ENCODE results near the gene YWHAQ. TPM values are rescaled to one million over a fixed set of nuclear protein-coding genes. Genes with fewer than 3 reads are reported as not detected.

YWHAQ gene
- total and polyA plus RNA-seq, 2 of the 4 experiments (the other 2 are of a cell fraction): 196 to 255 TPM

DNA sequence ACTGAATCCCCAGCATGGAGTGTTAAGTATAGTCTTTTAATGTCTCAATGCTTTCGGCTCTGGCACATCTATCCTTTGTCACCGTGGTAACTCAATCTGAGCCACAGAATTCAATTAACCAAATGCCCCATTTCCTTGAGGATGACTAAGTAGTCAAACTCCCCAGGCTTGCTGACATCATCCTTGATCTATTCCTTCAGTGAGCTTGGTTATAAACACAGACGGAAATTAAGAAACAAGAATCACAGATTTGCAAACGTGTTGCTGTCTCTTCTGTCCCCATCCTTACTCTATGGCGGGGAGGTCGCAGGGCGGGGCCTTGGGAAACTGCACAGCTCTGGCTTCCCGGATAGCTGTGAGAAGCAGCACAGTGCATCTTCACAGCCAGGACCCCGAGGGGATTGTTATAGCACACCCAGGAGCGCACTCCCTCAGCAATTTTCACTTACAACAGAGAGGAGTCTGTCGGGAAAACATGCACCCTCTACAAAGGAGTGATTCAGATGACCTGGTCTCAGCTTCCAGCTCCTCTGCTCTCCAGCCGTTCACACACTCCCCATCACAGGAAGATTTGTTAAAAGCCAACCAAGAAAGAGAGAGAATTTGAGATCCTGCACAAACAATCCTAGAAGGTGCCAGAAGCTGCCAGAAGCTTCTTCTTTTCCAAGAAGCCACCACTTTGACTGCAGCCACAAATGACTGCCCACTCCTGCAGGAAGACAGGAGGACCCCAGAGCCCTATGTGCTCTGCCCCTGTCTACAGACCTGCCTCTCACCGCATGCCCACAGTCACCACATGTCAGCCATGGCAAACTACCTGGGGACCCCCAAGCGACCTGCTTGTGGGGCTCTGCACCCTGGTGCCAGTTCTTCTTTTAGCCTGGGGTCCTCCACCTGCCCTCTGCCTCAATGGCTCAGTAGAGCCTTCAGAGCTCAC, 44.9 kb upstream of the YWHAQ start:
- peak overlapping the region; percentile 87 for H3K14ac ChIP-seq (replicated peaks; ENCODE audit: low read depth, low read length)
- H4K20me1 ChIP-seq (ENCODE audit: insufficient read depth, low read length): no peaks in the 10 kb centered on the region
- peak overlapping the region; percentile 72 for H2BK5ac ChIP-seq (ENCODE audit: low read depth, low read length, poor library complexity, severe bottlenecking)
- H3K79me1 ChIP-seq (ENCODE audit: low read depth in 1 of 2, low read length in 2 of 2): peaks cover 2 to 12% of the 10 kb centered on the region in 2 experiments; a peak in 1 of 4 replicates
- peak overlapping the region; percentile 97 for H2AK5ac ChIP-seq (ENCODE audit: low read depth, low read length)
- no peaks in the 10 kb centered on the region for H3K9me3 ChIP-seq (ENCODE audit: control insufficient read depth, insufficient read depth, low read length)
- intact Hi-C loops (cut with micrococcal nuclease): loop anchor here (5.0 kb wide), 1 partner anchor 38 kb away; no protein-coding TSS in a partner anchor
- ChIA-PET POLR2A (ENCODE audit: unreplicated experiment) (no interaction called here), CTCF (interaction anchor here (0.6 to 1.6 kb wide), 6 partner anchors 9 to 421 kb away, joined by 3 to 4 read pairs (median 3); no protein-coding TSS in a partner anchor)
- H2AK9ac ChIP-seq (replicated peaks; ENCODE audit: low read depth, low read length, poor library complexity): peak overlapping the region; percentile 85
- peak overlapping the region; percentile 55 for H4K5ac ChIP-seq (ENCODE audit: low read depth, low read length)
- peak overlapping the region; percentile 92 for H3K4ac ChIP-seq (ENCODE audit: low read depth, low read length)
- H3K4me3 ChIP-seq (ENCODE audit: insufficient read depth, low read depth, low read length): peak overlapping the region; percentile 33
- DNase-seq: peak; percentile 96
- WGBS, 2 experiments (ENCODE audit: extremely low coverage in 2 of 2, insufficient read length in 1 of 2): 27% methylated on average over 5 of the region's 14 CpGs; no CpG with 5 or more reads in 1 of the 2 experiments
- peak overlapping the region; percentile 93 for H3K56ac ChIP-seq (ENCODE audit: extremely low read depth, insufficient read depth, low read length)
- H4K8ac ChIP-seq (ENCODE audit: low read depth in 2 of 2, low read length in 2 of 2): peak overlapping the region; percentile 11 to 84
- H2BK120ac ChIP-seq (ENCODE audit: low read depth, low read length): peak overlapping the region; percentile 96
- no TSS peak for BruUV-seq (replicated peaks)
- peak overlapping the region; percentile 95 for H2BK20ac ChIP-seq (ENCODE audit: low read depth, low read length)
- dilution Hi-C loops (cut with HindIII; ENCODE audit: low sequenced_read_pairs, unreplicated experiment): no loop called here
- in situ Hi-C loops (cut with MboI; ENCODE audit: low sequenced_read_pairs): no loop called here
- peak overlapping the region; percentile 48 for H3K9ac ChIP-seq (ENCODE audit: low read depth, low read length)
- peak overlapping the region; percentile 90 for H3K23ac ChIP-seq (ENCODE audit: low read depth, low read length)
- peak overlapping the region; percentile 93 for H2AFZ ChIP-seq (replicated peaks; ENCODE audit: low read length, poor library complexity)
- TF ChIP-seq CHD1 (IDR thresholded peaks at IDR 0.05; ENCODE audit: low read depth, low read length): no peak; the same call in 1 of the 2 replicates
- TF ChIP-seq SMC3 (IDR thresholded peaks at IDR 0.05; ENCODE audit: low read depth, low read length): no peak
- TF ChIP-seq RFX5 (IDR thresholded peaks at IDR 0.05; ENCODE audit: low read depth, low read length): no peak
- TF ChIP-seq BHLHE40 (IDR thresholded peaks at IDR 0.05; ENCODE audit: low read depth, low read length): peak; percentile 50
- peak; percentile 62; the same call in 1 of the 2 replicates for TF ChIP-seq MAZ (IDR thresholded peaks at IDR 0.05; ENCODE audit: borderline replicate concordance, low read depth, low read length)
- 0 out of 2 replicates have a peak, but pooled peaks have one; percentile 6 for TF ChIP-seq MAFK (IDR thresholded peaks at IDR 0.05; ENCODE audit: low read depth, low read length)
- no peak for TF ChIP-seq POLR2A (IDR thresholded peaks at IDR 0.05; ENCODE audit: low read depth, low read length)
- TF ChIP-seq CEBPB (IDR thresholded peaks at IDR 0.05; ENCODE audit: low read depth, low read length): peak; percentile 45; the same call in 1 of the 2 replicates
- peak; percentile 65 for TF ChIP-seq RCOR1 (IDR thresholded peaks at IDR 0.05; ENCODE audit: insufficient replicate concordance, low read length)
- TF ChIP-seq, protein P1, sequence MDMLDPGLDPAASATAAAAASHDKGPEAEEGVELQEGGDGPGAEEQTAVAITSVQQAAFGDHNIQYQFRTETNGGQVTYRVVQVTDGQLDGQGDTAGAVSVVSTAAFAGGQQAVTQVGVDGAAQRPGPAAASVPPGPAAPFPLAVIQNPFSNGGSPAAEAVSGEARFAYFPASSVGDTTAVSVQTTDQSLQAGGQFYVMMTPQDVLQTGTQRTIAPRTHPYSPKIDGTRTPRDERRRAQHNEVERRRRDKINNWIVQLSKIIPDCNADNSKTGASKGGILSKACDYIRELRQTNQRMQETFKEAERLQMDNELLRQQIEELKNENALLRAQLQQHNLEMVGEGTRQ (IDR thresholded peaks at IDR 0.05; ENCODE audit: low read depth, low read length): no peak
- TF ChIP-seq NFE2L2 (IDR thresholded peaks at IDR 0.05; ENCODE audit: low read depth, low read length): no peak
- peak; percentile 4; the same call in 1 of the 2 replicates for TF ChIP-seq RAD21 (IDR thresholded peaks at IDR 0.05; ENCODE audit: low read length)
- TF ChIP-seq FOS (IDR thresholded peaks at IDR 0.05; ENCODE audit: low read depth, low read length): peak; percentile 78; the same call in 1 of the 2 replicates
- ATAC-seq (ENCODE audit: low read depth): peak; percentile 93
- H3K9me1 ChIP-seq (ENCODE audit: insufficient read depth, low read length): peaks cover 15% of the 10 kb centered on the region; the same call in 1 of the 2 replicates
- H3K4me2 ChIP-seq (ENCODE audit: low read depth, low read length): peak overlapping the region; percentile 83
- no peaks in the 10 kb centered on the region for H3K27me3 ChIP-seq (ENCODE audit: control insufficient read depth, insufficient read depth, low read length)
- peak overlapping the region; percentile 62 for H3K18ac ChIP-seq (ENCODE audit: low read depth, low read length)
- peaks cover 10% of the 10 kb centered on the region for H3K4me1 ChIP-seq (ENCODE audit: control insufficient read depth, insufficient read depth, low read length)
- peak overlapping the region; percentile 91 for H4K91ac ChIP-seq (ENCODE audit: insufficient read depth, low read depth, low read length)
- H3K36me3 ChIP-seq (ENCODE audit: control insufficient read depth, insufficient read depth, low read length): no peaks in the 10 kb centered on the region
- H3K27ac ChIP-seq (ENCODE audit: insufficient read depth, low read length): peak overlapping the region; percentile 76
- peak overlapping the region; percentile 74 for H2BK15ac ChIP-seq (ENCODE audit: low read depth, low read length)
